Fibroblast of villous mesenchyme (primary cell): ENCODE measurements around the gene RIPOR3. TPM values are rescaled to one million over a fixed set of nuclear protein-coding genes. Genes with fewer than 3 reads are reported as not detected.

Experiments used
- DNase-seq: peaks from one replicate; pipeline ENCODE4 v3.0.0-alpha.2; 2010; ENCODE audit warnings: low read depth
- H3K4me3 ChIP-seq: 2 replicates; pipeline ENCODE4 v1.5.1; 2011; ENCODE audit warnings: low read depth, mild to moderate bottlenecking, low read length
- CTCF ChIP-seq: IDR thresholded peaks from 2 replicates; pipeline ENCODE4 v1.5.1; 2012; ENCODE audit warnings: low read depth, mild to moderate bottlenecking, low read length; ENCODE audit not compliant: insufficient read depth
- total RNA-seq: library from RNA; depleted of rRNA; stranded (reverse); fragments of >200 nt; gene quantifications from 2 replicates; pipeline ENCODE4 v1.2.3, GENCODE V29; 2012

Gene RIPOR3
- total RNA-seq, 1 donor: 28.1 TPM

DNA sequence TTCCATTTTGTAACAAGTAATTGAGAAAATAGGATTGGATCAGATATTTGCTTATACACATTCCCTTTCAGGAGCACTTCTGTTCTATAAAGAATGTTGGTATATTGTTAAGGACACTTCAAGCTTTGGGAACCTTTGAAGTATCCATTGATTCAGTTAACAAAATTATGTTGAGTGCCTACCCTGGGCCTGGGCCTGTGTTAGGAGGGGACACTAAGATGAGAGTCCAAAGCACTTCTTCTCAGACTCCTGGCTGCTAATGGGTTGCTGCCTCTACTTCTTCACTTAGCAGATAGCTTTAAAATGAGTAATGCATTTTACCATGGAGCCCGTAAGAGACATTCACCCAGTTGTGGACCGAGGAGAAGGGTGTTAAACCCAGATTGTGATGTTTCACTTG lies 140.8 kb downstream of the RIPOR3 start:
- H3K4me3 ChIP-seq: no peak overlapping the region
- no peak for TF ChIP-seq CTCF
- no peak for DNase-seq

DNA sequence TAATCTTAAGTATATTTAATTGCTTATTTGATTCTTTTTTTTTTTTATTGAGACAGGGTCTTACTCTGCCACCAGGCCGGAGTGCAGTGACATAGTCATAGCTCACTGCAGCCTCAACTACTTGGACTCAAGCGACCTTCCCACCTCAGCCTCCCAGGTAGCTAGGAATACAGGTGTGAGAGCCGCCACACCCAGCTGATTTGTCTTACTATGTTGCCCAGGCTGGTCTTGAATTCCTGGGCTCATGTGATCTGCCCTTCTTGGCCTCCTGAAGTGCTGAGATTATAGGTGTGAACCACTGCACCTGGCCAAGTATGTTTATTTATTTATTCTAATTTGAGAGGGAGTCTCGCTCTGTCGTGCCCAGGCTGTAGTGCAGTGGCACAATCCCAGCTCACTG lies 142.9 kb downstream of the RIPOR3 start:
- no peak for TF ChIP-seq CTCF
- no peak for DNase-seq
- H3K4me3 ChIP-seq: no peak overlapping the region

- no peak overlapping the region for H3K4me3 ChIP-seq
- no peak for DNase-seq
- no peak for TF ChIP-seq CTCF
Observed at GRCh38 chr20:50547964-50548363, 143.4 kb downstream of the RIPOR3 start.

DNA sequence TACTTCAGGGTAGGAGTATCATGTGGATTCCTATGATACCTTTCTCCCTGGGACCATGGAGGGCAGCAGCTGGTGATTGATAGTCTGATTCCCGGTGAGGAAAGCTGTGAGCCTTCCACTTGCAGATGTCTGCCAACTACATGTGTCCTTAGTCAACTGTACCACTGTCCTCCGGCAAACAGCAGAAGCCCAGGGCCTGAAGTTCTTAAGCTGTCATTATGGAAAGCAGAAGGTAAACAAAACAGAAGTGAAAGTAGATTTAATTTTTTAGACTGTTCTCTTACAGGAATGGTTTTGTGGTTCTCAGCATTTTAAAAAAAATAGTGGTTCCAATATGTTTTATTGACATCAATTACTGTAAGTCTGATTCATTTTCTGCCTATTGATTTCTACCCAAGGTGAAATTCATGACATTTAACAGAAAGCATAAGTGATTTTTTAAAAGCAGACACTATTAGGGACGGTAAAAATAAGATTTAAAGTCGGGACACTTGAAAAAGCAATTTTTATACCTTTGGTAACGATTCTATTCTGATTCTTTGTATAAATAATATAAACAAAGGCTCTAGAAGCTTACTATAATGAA lies 144.5 kb downstream of the RIPOR3 start:
- H3K4me3 ChIP-seq: no peak overlapping the region
- peak; percentile 55 for DNase-seq

GRCh38 chr20:50545126-50545525 lies 146.2 kb downstream of the RIPOR3 start:
- H3K4me3 ChIP-seq: no peak overlapping the region
- DNase-seq: no peak
- TF ChIP-seq CTCF: no peak

More for the DNA sequence above, 144.5 kb downstream of the RIPOR3 start:
- TF ChIP-seq CTCF: no peak

DNA sequence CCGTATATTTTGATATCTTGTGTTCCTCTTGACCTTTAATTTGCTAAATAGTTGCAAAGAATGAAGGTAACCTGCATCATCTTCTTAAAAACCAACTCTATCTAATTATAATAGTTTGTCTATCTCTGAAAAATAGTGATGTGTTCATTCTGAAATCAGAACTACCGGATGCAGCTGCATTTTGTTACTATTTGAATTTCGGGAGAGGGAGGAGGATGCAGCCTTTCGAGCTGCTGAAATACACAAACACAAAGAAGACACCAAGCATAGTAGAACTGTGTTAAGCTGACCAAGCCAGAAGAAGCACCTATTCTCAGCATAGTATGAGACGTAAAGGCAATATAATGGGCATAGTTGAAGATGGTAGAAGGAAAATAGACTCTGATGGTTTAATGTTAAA lies 148.0 kb downstream of the RIPOR3 start:
- H3K4me3 ChIP-seq: no peak overlapping the region
- no peak for DNase-seq
- TF ChIP-seq CTCF: no peak

- DNase-seq: no peak
- TF ChIP-seq CTCF: no peak
- H3K4me3 ChIP-seq: no peak overlapping the region
Observed at GRCh38 chr20:50541606-50542041, 149.7 kb downstream of the RIPOR3 start.
